HG03025 (cell line): ENCODE results near the gene MYBPH.

Experiments
- ATAC-seq: cut with Tn5 transposase; IDR thresholded peaks from one replicate; pipeline ENCODE4 v1.9.1; 2021; ENCODE audit warnings: mild to moderate bottlenecking, moderate library complexity; ENCODE audit not compliant: unreplicated experiment, low FRiP score

MYBPH gene

GRCh38 chr1:203175237-203175826 is at the start of gene MYBPH:
Gene MYBPH (minus strand): TSS chr1:203175826. CDS start chr1:203175755, 71 bp downstream.
- no peak for ATAC-seq

DNA sequence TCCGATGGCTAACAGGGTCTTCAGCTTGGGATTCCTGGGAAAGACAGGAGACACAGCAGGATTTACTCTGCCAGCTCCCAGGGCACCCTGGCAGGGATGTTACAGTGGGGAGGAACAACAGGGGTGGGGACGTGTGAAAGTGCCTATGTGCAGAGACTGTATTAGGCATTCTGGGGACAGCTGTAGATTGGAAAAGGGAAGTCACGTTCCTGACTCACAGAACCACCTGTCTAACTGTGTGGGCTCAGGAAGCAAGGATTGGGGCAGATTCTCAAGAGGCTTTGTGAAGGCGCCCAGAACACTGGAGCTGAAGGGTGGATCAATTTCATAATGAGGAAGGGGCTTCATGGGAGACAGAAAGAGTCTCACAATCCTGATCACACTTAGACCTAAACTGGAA is 49.4 kb upstream of the MYBPH start:
- ATAC-seq: no peak

- ATAC-seq: no peak
Measured at GRCh38 chr1:203223012-203223775, 47.6 kb upstream of the MYBPH start.

- ATAC-seq: no peak
Measured at GRCh38 chr1:203219934-203220333, 44.3 kb upstream of the MYBPH start.

DNA sequence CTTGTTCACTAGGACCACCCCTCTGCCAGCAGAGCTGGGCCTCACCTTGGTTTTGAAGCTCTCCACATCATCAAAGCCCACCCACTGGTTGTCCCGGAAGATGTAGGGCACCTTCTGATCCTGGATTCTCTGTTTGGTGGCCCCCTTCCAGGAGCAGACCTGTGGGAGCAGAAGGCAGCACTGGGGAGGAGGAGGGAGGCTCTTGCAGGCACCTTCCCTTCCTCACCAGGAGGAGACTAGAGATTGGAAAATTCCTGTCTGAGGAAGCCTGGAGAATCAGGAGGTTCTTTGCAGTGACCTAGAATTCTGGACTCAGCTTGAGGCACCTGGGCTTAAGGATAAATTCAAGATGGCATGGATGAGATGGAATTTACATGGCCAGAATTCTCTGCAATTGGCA is 43.5 kb upstream of the MYBPH start:
- ATAC-seq: no peak

GRCh38 chr1:203217668-203218067 is 42.0 kb upstream of the MYBPH start:
- no peak for ATAC-seq

DNA sequence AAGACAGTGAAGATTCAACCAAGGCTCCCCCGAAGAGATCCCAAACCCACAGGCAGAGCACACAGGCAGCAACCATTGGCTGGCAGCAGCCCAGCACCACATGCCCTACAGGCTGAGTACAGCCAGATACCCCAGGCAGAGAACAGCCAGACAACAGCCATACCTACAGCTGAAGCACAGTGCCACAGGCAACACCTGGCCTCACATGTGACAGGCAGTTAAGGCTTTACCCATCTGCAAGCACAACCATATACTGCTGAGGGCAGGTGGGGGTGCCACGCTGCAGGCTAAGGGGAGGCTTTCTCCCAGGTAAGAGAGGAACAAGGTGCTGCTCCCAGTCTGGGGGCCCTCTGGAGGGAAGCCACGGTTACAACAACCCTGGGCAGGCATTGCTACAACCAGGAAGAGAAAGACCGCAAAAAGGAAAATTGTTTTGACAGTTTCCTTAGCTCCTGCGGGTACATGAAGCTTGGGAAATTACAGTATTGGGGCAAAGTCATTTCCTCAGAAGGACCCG is 41.6 kb upstream of the MYBPH start:
- ATAC-seq: no peak

DNA sequence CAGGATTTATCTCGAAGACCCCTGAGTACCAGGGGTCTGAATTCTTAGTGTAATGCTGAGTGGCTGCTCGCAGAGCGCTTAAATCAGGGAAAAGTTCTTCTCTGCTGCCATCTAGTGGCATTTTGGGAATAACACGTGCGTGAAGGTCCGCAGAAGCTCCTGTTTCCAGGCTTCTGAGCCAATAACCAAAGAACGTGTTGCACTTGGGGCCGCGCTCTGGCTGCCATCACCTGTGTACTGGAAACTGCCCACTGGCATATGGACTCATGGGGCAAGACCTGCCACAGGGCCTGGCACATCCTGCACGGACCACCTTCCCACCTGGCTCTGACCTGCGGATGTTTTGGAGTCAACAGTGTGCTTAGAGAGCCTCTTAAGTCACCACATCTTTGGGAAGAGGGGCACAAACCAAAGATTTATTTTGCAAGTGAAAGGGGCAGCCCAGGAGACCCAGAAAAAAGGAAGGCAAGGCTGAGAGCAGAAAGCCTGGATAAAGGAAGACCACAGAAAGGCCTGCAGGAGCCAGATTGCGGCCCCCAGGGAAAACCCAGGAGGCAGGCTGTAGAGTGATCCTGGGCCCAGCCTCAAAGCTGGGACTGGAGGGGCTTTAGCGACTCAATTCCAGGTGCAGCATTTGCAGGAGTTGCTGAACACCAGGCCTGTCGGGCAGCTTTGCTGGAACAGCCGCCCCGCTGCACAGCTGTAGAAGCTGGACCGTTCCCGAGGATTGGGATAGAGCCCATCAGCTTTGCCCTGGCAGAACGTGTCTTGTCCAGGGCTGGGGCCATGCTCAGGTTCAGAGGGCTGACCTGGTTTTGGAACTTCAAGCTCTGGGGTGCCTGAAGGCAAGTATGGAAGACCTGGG is 40.9 kb upstream of the MYBPH start:
- no peak for ATAC-seq

- ATAC-seq: no peak
Measured at GRCh38 chr1:203215573-203215972, 39.9 kb upstream of the MYBPH start.

DNA sequence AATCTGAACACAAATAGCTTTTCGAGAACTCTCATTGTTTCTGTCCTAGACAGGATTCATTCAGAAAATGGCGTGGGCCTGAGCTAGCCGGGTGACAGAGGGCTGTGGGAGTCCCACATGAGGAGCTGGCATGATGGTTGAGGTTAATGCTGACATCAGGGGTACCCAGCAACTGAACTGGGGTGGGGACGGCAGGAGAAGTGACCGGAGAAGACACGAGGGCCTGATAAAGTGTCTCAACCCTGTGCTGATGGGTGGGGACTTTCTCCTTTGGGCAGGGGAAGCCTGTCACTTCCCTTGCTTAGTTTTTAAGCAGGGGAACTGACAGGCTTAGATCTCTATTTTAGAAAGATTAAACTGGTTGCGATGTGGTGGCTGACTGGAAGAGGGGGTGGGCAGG is 39.2 kb upstream of the MYBPH start:
- ATAC-seq: no peak

DNA sequence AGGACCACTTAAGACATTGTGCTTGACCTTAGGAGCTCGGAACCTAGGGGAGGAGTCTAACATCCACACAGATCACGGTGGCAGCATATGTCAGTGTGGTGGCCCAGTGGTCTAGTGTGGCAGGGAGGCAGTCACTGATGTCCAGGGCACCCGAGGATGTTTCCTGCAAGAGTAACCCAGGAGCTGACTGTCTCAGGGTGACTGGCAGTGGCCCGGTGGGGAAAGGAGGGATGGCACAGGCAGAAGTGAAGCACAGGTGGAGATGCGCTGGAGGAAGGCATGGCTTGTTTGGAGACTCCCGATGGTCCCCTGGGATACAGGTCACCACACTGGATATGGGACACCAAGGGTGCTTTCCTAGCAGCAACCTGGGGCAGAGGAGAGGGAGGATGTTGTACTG is 37.5 kb upstream of the MYBPH start:
- no peak for ATAC-seq

DNA sequence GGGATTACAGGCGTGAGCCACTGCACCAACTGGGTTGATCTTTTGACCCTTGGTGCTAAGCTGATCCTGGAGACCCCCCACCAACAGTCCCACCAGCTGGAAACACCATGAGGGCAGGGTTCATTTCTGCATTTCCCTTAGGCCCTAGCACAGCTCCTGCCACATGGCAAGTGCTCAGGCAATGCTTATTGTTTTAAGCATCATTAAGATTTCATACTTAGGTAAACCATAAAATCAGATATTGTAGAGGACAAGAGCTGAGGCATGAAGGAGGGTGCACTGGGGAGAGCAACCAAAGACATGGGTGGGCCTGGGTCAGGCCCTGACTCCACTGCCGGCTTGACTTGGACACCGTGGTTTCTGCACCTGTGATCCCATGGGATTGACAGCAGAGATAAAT is 36.2 kb upstream of the MYBPH start:
- ATAC-seq: no peak

GRCh38 chr1:203210988-203211387 is 35.4 kb upstream of the MYBPH start:
- ATAC-seq: no peak

GRCh38 chr1:203210350-203210749 is 34.7 kb upstream of the MYBPH start:
- no peak for ATAC-seq

- no peak for ATAC-seq
Measured at GRCh38 chr1:203208181-203208580, 32.6 kb upstream of the MYBPH start.

- no peak for ATAC-seq
Measured at GRCh38 chr1:203207751-203208150, 32.1 kb upstream of the MYBPH start.

- ATAC-seq: no peak
Measured at GRCh38 chr1:203206129-203206687, 30.6 kb upstream of the MYBPH start.

DNA sequence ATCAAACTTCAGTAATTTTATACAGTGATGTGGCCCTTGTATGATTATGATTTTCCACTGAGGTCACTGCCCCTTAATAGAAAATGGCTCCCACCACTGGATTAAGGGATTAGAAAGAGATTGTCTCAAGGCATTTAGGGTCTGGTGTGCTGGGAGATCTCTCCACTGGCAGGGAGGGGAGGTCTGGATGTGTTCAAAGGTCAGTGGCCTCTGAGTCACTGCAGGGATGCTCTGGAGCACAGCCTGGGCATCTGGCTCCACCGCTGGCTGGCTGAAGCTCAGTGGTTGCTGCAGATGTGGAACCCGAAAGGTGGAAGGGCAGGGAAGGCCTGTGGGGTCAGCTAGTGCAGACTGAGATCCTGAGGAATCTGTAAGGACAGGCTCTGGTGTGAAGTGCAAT is 29.1 kb upstream of the MYBPH start:
- ATAC-seq: no peak

DNA sequence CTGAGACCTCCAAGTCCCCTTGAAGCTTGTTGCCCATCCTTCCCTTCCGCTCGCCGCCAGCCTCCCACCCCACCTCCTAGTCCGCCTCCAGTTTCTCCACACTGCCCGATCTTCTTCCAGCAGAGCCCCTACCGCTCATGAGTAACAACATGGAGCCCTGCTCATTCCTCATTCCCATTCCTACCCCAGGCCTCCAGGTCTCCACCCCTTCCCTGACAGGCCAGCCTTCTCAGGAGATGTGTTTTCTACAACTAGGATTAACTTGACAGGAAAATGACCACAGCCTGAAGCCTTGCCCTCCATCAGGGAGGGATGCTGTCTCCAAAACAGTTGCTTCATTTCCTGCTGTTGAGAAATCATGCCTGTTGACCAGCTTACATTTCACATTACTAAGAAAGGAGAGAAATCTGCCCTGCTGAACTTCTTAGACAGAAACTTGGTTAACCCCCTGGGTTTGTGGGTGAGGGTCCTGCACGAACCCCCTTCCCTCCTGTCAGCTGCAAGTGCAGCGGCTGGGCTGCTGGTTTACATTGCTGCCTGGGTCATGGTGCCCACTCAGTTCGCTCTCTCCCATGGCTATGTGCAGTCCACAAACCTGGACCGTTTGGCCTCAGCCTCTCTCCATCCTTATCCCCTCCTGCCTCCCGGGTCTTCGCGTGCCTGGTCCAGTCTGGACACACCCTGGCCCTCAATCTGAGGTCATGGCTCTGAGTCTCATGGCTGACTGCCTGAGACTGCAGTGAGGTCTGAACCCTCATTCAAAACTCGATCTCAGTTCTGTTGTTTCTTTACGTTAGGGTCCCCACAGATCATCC is 27.0 kb upstream of the MYBPH start:
- no peak for ATAC-seq
